ENCODE data around the gene TEX101.

The TEX101 gene

GRCh38 chr19:43450545-43450997 is 35.9 kb downstream of the TEX101 start:
- no peak for DNase-seq

GRCh38 chr19:43452582-43452981 is 37.9 kb downstream of the TEX101 start:
- no peak for DNase-seq

- DNase-seq = no peak
Observed at GRCh38 chr19:43454031-43454430, 39.3 kb downstream of the TEX101 start.

GRCh38 chr19:43455321-43456113 is 40.8 kb downstream of the TEX101 start:
- DNase-seq = no peak

- DNase-seq = no peak
Observed at GRCh38 chr19:43457809-43458208, 43.1 kb downstream of the TEX101 start.

- no peak for DNase-seq
Observed at GRCh38 chr19:43460362-43461016, 45.8 kb downstream of the TEX101 start.

GRCh38 chr19:43461303-43461702 is 46.6 kb downstream of the TEX101 start:
- DNase-seq = no peak

- no peak for DNase-seq
Observed at GRCh38 chr19:43462383-43462782, 47.7 kb downstream of the TEX101 start.

GRCh38 chr19:43462785-43463380 is 48.2 kb downstream of the TEX101 start:
- DNase-seq = no peak

- DNase-seq = peak; percentile 99
Observed at GRCh38 chr19:43463381-43464133, 48.9 kb downstream of the TEX101 start.

GRCh38 chr19:43464134-43464775 is 49.6 kb downstream of the TEX101 start:
- no peak for DNase-seq

GRCh38 chr19:43465468-43466120 is 50.9 kb downstream of the TEX101 start, which contains the start of gene LYPD3:
TSS of gene LYPD3 (minus strand) at chr19:43465608. CDS start at chr19:43465571, 37 bp downstream.
- peak; percentile 14 for DNase-seq

GRCh38 chr19:43466793-43467192 is 52.1 kb downstream of the TEX101 start:
- no peak for DNase-seq

GRCh38 chr19:43467276-43467675 is 52.6 kb downstream of the TEX101 start:
- no peak for DNase-seq

GRCh38 chr19:43467730-43468129 is 53.0 kb downstream of the TEX101 start:
- no peak for DNase-seq

Measured in stimulated activated CD4-positive, alpha-beta T cell treated with anti-CD3 and anti-CD28 coated beads, Interleukin-1b, Interleukin-23, amount 100 ng/mL, for 48 hours (primary cell).